Smooth muscle cell (in vitro differentiated cells): Measurements from ENCODE around the gene HHIP. TPM values are rescaled to one million over a fixed set of nuclear protein-coding genes. Genes with fewer than 3 reads are reported as not detected.

Experiments used
- DNase-seq: peaks from one replicate; lab custom pipeline; 2025; ENCODE audit not compliant: unreplicated experiment; lab: John Stamatoyannopoulos, UW
- H2AFZ ChIP-seq: fragments of 200-600 bp; sonication (generic); 2 replicates; pipeline ENCODE4 v1.6.0; 2016; ENCODE audit warnings: antibody characterized with exemption, low read depth, mild to moderate bottlenecking
- H3F3A ChIP-seq: fragments of 200-600 bp; sonication (generic); 2 replicates; pipeline ENCODE4 v1.6.0; 2017; ENCODE audit warnings: antibody characterized with exemption, low read depth
- H3K27ac ChIP-seq: fragments of 200-600 bp; sonication (generic); 2 replicates; pipeline ENCODE4 v1.5.1; 2016; ENCODE audit warnings: low read depth, mild to moderate bottlenecking
- H3K27me3 ChIP-seq: fragments of 200-600 bp; sonication (generic); 2 replicates; pipeline ENCODE4 v1.6.1; 2016; ENCODE audit warnings: low read depth, mild to moderate bottlenecking
- H3K36me3 ChIP-seq: fragments of 200-600 bp; sonication (generic); 2 replicates; pipeline ENCODE4 v1.5.1; 2016; ENCODE audit warnings: low read depth
- H3K4me1 ChIP-seq: fragments of 200-600 bp; sonication (generic); 2 replicates; pipeline ENCODE4 v1.5.1; 2016; ENCODE audit warnings: low read depth
- H3K4me2 ChIP-seq: fragments of 200-600 bp; sonication (generic); 2 replicates; pipeline ENCODE4 v1.6.0; 2016; ENCODE audit warnings: mild to moderate bottlenecking
- H3K4me3 ChIP-seq: fragments of 200-600 bp; sonication (generic); 2 replicates; pipeline ENCODE4 v1.5.1; 2016; ENCODE audit warnings: mild to moderate bottlenecking
- H3K79me2 ChIP-seq: fragments of 200-600 bp; sonication (generic); 2 replicates; pipeline ENCODE4 v1.6.0; 2016; ENCODE audit warnings: low read depth, mild to moderate bottlenecking
- H3K9ac ChIP-seq: fragments of 200-600 bp; sonication (generic); 2 replicates; pipeline ENCODE4 v1.6.0; 2016; ENCODE audit warnings: low read depth
- H3K9me3 ChIP-seq: fragments of 200-600 bp; sonication (generic); replicated peaks from 2 replicates; pipeline ENCODE4 v1.5.1; 2016; ENCODE audit warnings: low read depth
- H4K20me1 ChIP-seq: fragments of 200-600 bp; sonication (generic); 2 replicates; pipeline ENCODE4 v1.6.0; 2016; ENCODE audit warnings: low read depth
- CTCF ChIP-seq: fragments of 200-600 bp; sonication (generic); IDR thresholded peaks from 2 replicates; pipeline ENCODE4 v1.5.1; 2017; ENCODE audit warnings: borderline replicate concordance, mild to moderate bottlenecking, antibody characterized with exemption; ENCODE audit not compliant: insufficient read depth, poor library complexity, severe bottlenecking
- WGBS: methylation state at CpG from one replicate; pipeline ENCODE4 v1.1.7; 2016; ENCODE audit warnings: low lambda C conversion rate; 5-methylcytosine and 5-hydroxymethylcytosine counted together
- polyA plus RNA-seq: library from polyadenylated mRNA; unstranded; fragments of >200 nt; fragmentation: Nextera tagmentation; extraction: Ambion mirVana; gene quantifications from 2 replicates; pipeline ENCODE4 v1.2.1, GENCODE V29; 2016
- total RNA-seq: library from RNA; depleted of rRNA; stranded (reverse); fragments of >200 nt; gene quantifications from 2 replicates; pipeline ENCODE4 v1.2.3, GENCODE V29; 2014

HHIP gene
- total and polyA plus RNA-seq, 2 experiments from 2014 or later, result 0.67 to 0.96 TPM

- Histone ChIP-seq H2AFZ (no peak overlapping the region), H3K4me1 (peaks cover 16% of the 10 kb centered on the region), H3K9me3 (no peaks in the 10 kb centered on the region), H3F3A (no peaks in the 10 kb centered on the region), H3K27me3 (peaks cover 55% of the 10 kb centered on the region), H3K4me2 (no peak overlapping the region), H3K9ac (no peak overlapping the region), H3K36me3 (no peaks in the 10 kb centered on the region), H3K27ac (no peak overlapping the region), H3K4me3 (peak overlapping the region; percentile 65), H3K79me2 (no peaks in the 10 kb centered on the region), H4K20me1 (no peaks in the 10 kb centered on the region)
- WGBS, result 92% methylated on average over 1 of the region's 1 CpG
- no peak for TF ChIP-seq CTCF
- DNase-seq, result no peak
These were observed 3.7 kb downstream of the HHIP start for GRCh38 chr4:144649646-144650045.

- no peaks in the 10 kb centered on the region for H4K20me1 ChIP-seq
- no peaks in the 10 kb centered on the region for H3K9me3 ChIP-seq
- H3K27ac ChIP-seq, result no peak overlapping the region
- H3K4me2 ChIP-seq, result no peak overlapping the region
- H3K4me3 ChIP-seq, result peak overlapping the region; percentile 65
- no peak overlapping the region for H3K9ac ChIP-seq
- H3K4me1 ChIP-seq, result peaks cover 16% of the 10 kb centered on the region
- 72% methylated on average over 5 of the region's 5 CpGs for WGBS
- H3K27me3 ChIP-seq, result peaks cover 51% of the 10 kb centered on the region
- TF ChIP-seq CTCF, result no peak
- H3K36me3 ChIP-seq, result no peaks in the 10 kb centered on the region
- H3K79me2 ChIP-seq, result no peaks in the 10 kb centered on the region
- DNase-seq, result no peak
- no peak overlapping the region for H2AFZ ChIP-seq
- H3F3A ChIP-seq, result no peaks in the 10 kb centered on the region
These were observed 4.5 kb downstream of the HHIP start for GRCh38 chr4:144650311-144651005.

- Histone ChIP-seq H3F3A (no peaks in the 10 kb centered on the region), H4K20me1 (no peaks in the 10 kb centered on the region), H3K9me3 (no peaks in the 10 kb centered on the region), H3K4me1 (peaks cover 5% of the 10 kb centered on the region), H3K9ac (no peak overlapping the region), H3K27ac (no peak overlapping the region), H3K4me2 (no peak overlapping the region), H3K79me2 (no peaks in the 10 kb centered on the region), H3K4me3 (no peak overlapping the region), H3K36me3 (no peaks in the 10 kb centered on the region), H2AFZ (no peak overlapping the region), H3K27me3 (peaks cover 17% of the 10 kb centered on the region)
- 67% methylated on average over 4 of the region's 4 CpGs for WGBS
- TF ChIP-seq CTCF, result no peak
- DNase-seq, result no peak
These were observed 8.0 kb downstream of the HHIP start for GRCh38 chr4:144653781-144654545.

- no peak overlapping the region for H3K4me2 ChIP-seq
- no peak overlapping the region for H3K4me3 ChIP-seq
- no peaks in the 10 kb centered on the region for H3K9me3 ChIP-seq
- 76% methylated on average over 2 of the region's 2 CpGs for WGBS
- no peak for TF ChIP-seq CTCF
- H3K79me2 ChIP-seq, result no peaks in the 10 kb centered on the region
- no peaks in the 10 kb centered on the region for H3F3A ChIP-seq
- H3K36me3 ChIP-seq, result no peaks in the 10 kb centered on the region
- no peaks in the 10 kb centered on the region for H3K4me1 ChIP-seq
- peaks cover 9% of the 10 kb centered on the region for H3K27me3 ChIP-seq
- DNase-seq, result no peak
- H3K27ac ChIP-seq, result no peak overlapping the region
- no peaks in the 10 kb centered on the region for H4K20me1 ChIP-seq
- H3K9ac ChIP-seq, result no peak overlapping the region
- H2AFZ ChIP-seq, result no peak overlapping the region
These were observed 9.5 kb downstream of the HHIP start for GRCh38 chr4:144655491-144655890.
